ENCODE data around the gene TWIST2.

- TF ChIP-seq CTCF (IDR thresholded peaks at IDR 0.05) (no peak), POLR2A (IDR thresholded peaks at IDR 0.05) (no peak), POLR2AphosphoS5 (IDR thresholded peaks at IDR 0.05) (no peak)
These were observed 73.9 kb downstream of the TWIST2 start for GRCh38 chr2:238921681-238922319.

Data from breast epithelium (tissue), 3 donors.